ENCODE measurements around the gene CAV1.

GRCh38 chr7:116491887-116492653, 32.8 kb upstream of the CAV1 start:
- TF ChIP-seq, protein P1, sequence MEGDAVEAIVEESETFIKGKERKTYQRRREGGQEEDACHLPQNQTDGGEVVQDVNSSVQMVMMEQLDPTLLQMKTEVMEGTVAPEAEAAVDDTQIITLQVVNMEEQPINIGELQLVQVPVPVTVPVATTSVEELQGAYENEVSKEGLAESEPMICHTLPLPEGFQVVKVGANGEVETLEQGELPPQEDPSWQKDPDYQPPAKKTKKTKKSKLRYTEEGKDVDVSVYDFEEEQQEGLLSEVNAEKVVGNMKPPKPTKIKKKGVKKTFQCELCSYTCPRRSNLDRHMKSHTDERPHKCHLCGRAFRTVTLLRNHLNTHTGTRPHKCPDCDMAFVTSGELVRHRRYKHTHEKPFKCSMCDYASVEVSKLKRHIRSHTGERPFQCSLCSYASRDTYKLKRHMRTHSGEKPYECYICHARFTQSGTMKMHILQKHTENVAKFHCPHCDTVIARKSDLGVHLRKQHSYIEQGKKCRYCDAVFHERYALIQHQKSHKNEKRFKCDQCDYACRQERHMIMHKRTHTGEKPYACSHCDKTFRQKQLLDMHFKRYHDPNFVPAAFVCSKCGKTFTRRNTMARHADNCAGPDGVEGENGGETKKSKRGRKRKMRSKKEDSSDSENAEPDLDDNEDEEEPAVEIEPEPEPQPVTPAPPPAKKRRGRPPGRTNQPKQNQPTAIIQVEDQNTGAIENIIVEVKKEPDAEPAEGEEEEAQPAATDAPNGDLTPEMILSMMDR (conservative IDR thresholded peaks at IDR 0.05; ENCODE audit: low read length): no peak
- no peak for TF ChIP-seq EZH2phosphoT487 (IDR thresholded peaks at IDR 0.05; ENCODE audit: borderline replicate concordance)
